Fibroblast of the aortic adventitia (primary cell): ENCODE measurements around the gene EFCAB14. TPM values are rescaled to one million over a fixed set of nuclear protein-coding genes. Genes with fewer than 3 reads are reported as not detected.
"Not testable (repeated sequence)": the region's sequence is repeated elsewhere in the genome, so short reads cannot be mapped to it uniquely, and the experiment has no call there.

Source experiments
- DNase-seq: peaks from one replicate; pipeline ENCODE4 v3.0.0-alpha.2; 2010; ENCODE audit warnings: low read depth
- H3K4me3 ChIP-seq: 2 replicates; pipeline ENCODE4 v1.5.1; 2011; ENCODE audit warnings: low read depth, mild to moderate bottlenecking, control low read depth, low read length, moderate library complexity
- CTCF ChIP-seq: IDR thresholded peaks from 2 replicates; pipeline ENCODE4 v1.5.1; 2011; ENCODE audit warnings: mild to moderate bottlenecking, low read length, control low read depth, inconsistent platforms; ENCODE audit not compliant: insufficient read depth
- total RNA-seq: library from RNA; depleted of rRNA; stranded (reverse); fragments of >200 nt; gene quantifications from 2 replicates; pipeline ENCODE4 v1.2.3, GENCODE V29; 2012; ENCODE audit warnings: low replicate concordance

Gene EFCAB14
- total RNA-seq, 1 donor: 70.3 TPM

GRCh38 chr1:46657775-46658174 is 61.1 kb downstream of the EFCAB14 start:
- TF ChIP-seq CTCF: no peak
- DNase-seq: no peak
- H3K4me3 ChIP-seq: no peak overlapping the region

DNA sequence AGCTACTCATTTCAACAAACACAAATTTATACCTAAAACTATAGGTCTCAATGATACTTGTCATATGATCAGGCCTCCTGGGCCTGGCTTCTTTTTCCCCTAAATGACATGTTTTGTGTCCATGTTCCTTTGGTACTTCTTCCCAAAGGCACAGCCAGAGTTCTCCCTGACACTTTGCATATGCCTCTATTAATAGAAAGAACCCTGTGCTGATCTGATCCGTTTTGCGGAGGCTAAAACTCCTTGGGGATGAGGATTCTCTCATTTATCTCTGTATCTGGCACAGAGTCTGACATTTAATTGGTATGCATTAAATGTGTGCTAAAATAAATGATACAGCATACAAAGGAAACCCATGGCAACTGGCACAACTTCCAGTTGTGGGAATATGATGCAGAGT is 62.3 kb downstream of the EFCAB14 start:
- no peak overlapping the region for H3K4me3 ChIP-seq
- no peak for TF ChIP-seq CTCF
- DNase-seq: no peak

DNA sequence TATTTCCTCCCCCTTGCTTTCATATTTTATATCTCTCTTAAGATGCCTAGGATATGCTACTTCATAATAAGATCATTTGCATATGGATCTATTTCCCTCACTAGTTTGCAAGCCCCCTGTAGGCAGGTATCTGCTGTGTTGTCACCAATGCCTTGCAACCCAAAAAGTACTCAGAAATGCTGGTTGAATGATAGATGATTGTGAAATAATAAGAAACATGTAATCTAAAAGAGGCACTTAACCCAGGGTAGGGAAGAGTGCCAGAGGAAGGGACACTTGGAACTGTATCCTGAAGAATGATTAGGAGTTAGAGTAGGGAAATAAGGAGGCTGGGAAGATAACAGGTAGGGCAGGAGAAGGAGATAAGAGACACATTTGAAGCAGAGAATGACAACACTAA is 63.1 kb downstream of the EFCAB14 start:
- TF ChIP-seq CTCF: no peak
- H3K4me3 ChIP-seq: no peak overlapping the region
- DNase-seq: no peak

GRCh38 chr1:46654698-46655097 is 64.2 kb downstream of the EFCAB14 start:
- DNase-seq, H3K4me3 ChIP-seq: not testable (repeated sequence)

GRCh38 chr1:46654012-46654411 is 64.9 kb downstream of the EFCAB14 start:
- H3K4me3 ChIP-seq: no peak overlapping the region
- no peak for DNase-seq
- no peak for TF ChIP-seq CTCF

GRCh38 chr1:46653405-46653958 is 65.4 kb downstream of the EFCAB14 start:
- no peak overlapping the region for H3K4me3 ChIP-seq
- TF ChIP-seq CTCF: no peak
- DNase-seq: peak; percentile 31

GRCh38 chr1:46652321-46653100 is 66.4 kb downstream of the EFCAB14 start:
- no peak overlapping the region for H3K4me3 ChIP-seq
- no peak for DNase-seq
- no peak for TF ChIP-seq CTCF

DNA sequence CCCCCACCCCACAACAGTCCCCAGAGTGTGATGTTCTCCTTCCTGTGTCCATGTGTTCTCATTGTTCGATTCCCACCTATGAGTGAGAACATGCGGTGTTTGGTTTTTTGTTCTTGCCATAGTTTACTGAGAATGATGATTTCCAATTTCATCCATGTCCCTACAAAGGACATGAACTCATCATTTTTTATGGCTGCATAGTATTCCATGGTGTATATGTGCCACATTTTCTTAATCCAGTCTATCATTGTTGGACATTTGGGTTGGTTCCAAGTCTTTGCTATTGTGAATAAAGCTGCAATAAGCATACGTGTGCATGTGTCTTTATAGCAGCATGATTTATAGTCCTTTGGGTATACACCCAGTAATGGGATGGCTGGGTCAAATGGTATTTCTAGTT is 67.8 kb downstream of the EFCAB14 start:
- H3K4me3 ChIP-seq, DNase-seq: not testable (repeated sequence)
